ENCODE data around the gene RGMA. TPM values are rescaled to one million over a fixed set of nuclear protein-coding genes. Genes with fewer than 3 reads are reported as not detected.

RGMA gene
- total and polyA plus RNA-seq, 2 experiments from 2014 or later, result 2.5 to 2.7 TPM

DNA sequence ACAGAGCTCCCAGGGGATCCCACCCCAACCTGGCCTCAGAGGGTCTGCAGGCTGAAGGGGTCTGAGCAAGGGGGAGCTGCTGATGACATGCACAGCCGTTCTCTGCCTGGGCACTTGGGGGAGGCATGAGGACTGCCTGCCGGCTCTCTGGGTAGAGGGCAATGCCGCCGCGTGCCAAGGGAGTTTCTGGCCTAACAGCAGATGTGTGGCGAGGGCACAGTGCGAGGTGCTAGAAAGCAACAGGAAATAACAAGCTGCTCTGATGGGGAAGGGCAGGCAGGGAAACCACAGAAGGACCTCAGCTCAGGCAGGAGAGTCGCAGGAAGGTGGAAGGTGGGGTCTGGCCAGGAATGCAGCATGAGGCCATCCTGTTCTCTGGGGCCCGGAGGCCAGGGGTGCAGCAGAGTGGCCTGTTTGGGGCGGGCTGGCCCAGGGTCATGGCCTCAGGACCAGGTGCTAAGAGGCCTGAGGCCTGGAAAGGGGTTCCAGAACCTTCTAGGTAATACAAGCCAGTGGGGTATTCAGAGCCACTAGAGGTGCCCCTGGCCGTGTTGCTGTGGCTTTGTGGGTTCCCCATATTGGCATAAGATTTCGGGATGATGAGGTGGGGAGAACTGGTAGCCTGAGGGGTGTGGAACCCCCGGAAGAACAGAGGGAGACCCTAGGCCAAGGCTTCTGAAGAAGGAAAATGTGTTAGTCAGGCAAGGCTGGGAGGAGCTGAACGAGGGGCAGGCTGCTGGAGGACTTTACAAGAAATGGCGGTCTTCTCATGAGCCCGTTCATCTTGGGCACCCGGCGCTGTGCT lies 41.2 kb downstream of the RGMA start:
- 94% methylated on average over 18 of the region's 18 CpGs for WGBS (ENCODE audit: low lambda C conversion rate, missing lambda C conversion rate)
- no peaks in the 10 kb centered on the region for H3K9me3 ChIP-seq (ENCODE audit: low read depth)
- H3K79me2 ChIP-seq, result no peaks in the 10 kb centered on the region
- no peaks in the 10 kb centered on the region for H4K20me1 ChIP-seq (ENCODE audit: insufficient read depth, poor library complexity, severe bottlenecking)
- no peak overlapping the region for H3K4me3 ChIP-seq
- TF ChIP-seq, protein P1, sequence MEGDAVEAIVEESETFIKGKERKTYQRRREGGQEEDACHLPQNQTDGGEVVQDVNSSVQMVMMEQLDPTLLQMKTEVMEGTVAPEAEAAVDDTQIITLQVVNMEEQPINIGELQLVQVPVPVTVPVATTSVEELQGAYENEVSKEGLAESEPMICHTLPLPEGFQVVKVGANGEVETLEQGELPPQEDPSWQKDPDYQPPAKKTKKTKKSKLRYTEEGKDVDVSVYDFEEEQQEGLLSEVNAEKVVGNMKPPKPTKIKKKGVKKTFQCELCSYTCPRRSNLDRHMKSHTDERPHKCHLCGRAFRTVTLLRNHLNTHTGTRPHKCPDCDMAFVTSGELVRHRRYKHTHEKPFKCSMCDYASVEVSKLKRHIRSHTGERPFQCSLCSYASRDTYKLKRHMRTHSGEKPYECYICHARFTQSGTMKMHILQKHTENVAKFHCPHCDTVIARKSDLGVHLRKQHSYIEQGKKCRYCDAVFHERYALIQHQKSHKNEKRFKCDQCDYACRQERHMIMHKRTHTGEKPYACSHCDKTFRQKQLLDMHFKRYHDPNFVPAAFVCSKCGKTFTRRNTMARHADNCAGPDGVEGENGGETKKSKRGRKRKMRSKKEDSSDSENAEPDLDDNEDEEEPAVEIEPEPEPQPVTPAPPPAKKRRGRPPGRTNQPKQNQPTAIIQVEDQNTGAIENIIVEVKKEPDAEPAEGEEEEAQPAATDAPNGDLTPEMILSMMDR (IDR thresholded peaks at IDR 0.05; ENCODE audit: poor library complexity), result no peak
- TF ChIP-seq EZH2 (IDR thresholded peaks at IDR 0.05; ENCODE audit: borderline replicate concordance) (no peak), EZH2phosphoT487 (IDR thresholded peaks at IDR 0.05; ENCODE audit: low read depth, severe bottlenecking, unreplicated experiment) (no peak)
- no peak overlapping the region for H3K27ac ChIP-seq
- no peaks in the 10 kb centered on the region for H3K27me3 ChIP-seq
- H3K9me2 ChIP-seq (replicated peaks; ENCODE audit: insufficient read depth), result no peaks in the 10 kb centered on the region
- H2AFZ ChIP-seq, result no peak overlapping the region
- no peaks in the 10 kb centered on the region for H3K4me1 ChIP-seq (ENCODE audit: insufficient read depth)
- H3K4me2 ChIP-seq, result no peak overlapping the region
- no peak for DNase-seq (ENCODE audit: low spot score)
- no peaks in the 10 kb centered on the region for H3K36me3 ChIP-seq (replicated peaks; ENCODE audit: insufficient read depth, low read depth)

DNA sequence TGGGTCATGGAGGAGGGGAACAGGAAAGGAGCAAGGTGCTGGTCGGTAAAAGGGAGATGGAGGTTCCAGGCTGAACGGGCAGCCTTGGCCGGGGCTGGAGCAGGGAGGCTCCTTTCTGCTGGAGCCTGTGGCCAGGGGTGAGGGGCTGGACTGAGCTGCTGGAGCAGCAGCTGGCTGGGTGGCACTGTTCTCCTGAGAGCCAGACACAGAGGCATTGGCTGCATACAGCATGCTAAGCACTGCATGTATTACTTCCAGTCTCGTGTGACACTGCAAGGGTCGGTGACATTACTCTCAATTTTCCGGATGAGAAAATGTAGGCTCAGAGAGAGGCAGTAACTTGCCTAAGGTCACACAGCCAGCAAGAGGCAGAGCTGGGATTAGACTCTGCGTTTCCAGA lies 42.3 kb downstream of the RGMA start:
- no peaks in the 10 kb centered on the region for H3K4me1 ChIP-seq (ENCODE audit: insufficient read depth)
- no peaks in the 10 kb centered on the region for H3K36me3 ChIP-seq (replicated peaks; ENCODE audit: insufficient read depth, low read depth)
- no peak overlapping the region for H3K27ac ChIP-seq
- no peaks in the 10 kb centered on the region for H3K79me2 ChIP-seq
- WGBS (ENCODE audit: low lambda C conversion rate, missing lambda C conversion rate), result 75% methylated on average over 7 of the region's 7 CpGs
- no peaks in the 10 kb centered on the region for H3K9me3 ChIP-seq (ENCODE audit: low read depth)
- H2AFZ ChIP-seq, result no peak overlapping the region
- TF ChIP-seq EZH2phosphoT487 (IDR thresholded peaks at IDR 0.05; ENCODE audit: low read depth, severe bottlenecking, unreplicated experiment), result no peak
- no peak for TF ChIP-seq EZH2 (IDR thresholded peaks at IDR 0.05; ENCODE audit: borderline replicate concordance)
- TF ChIP-seq, protein P1 (IDR thresholded peaks at IDR 0.05; ENCODE audit: poor library complexity), result no peak
- H3K27me3 ChIP-seq, result no peaks in the 10 kb centered on the region
- H3K9me2 ChIP-seq (replicated peaks; ENCODE audit: insufficient read depth), result no peaks in the 10 kb centered on the region
- DNase-seq (ENCODE audit: low spot score), result no peak
- H4K20me1 ChIP-seq (ENCODE audit: insufficient read depth, poor library complexity, severe bottlenecking), result no peaks in the 10 kb centered on the region
- no peak overlapping the region for H3K4me2 ChIP-seq
- no peak overlapping the region for H3K4me3 ChIP-seq

DNA sequence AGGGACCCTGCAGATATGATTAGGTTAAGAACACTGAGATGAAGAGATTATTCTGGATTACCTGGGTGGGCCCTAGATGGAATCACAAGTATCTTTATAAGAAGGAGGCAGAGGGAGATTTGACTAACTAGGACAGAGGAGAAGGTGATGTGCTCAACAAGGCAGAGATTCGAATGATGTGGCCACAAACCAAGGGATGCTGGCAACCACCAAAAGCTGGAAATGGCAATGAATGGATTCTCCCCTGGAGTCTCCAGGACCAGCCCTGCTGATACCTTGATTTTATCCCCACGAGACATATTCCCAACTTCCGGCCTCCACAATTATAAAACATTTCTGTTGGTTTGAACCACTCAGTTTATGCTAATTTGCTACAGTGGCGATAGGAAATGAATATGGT lies 42.9 kb downstream of the RGMA start:
- H3K9me3 ChIP-seq (ENCODE audit: low read depth), result no peaks in the 10 kb centered on the region
- H3K4me3 ChIP-seq, result no peak overlapping the region
- no peak for TF ChIP-seq EZH2 (IDR thresholded peaks at IDR 0.05; ENCODE audit: borderline replicate concordance)
- no peak for TF ChIP-seq EZH2phosphoT487 (IDR thresholded peaks at IDR 0.05; ENCODE audit: low read depth, severe bottlenecking, unreplicated experiment)
- DNase-seq (ENCODE audit: low spot score), result no peak
- H3K36me3 ChIP-seq (replicated peaks; ENCODE audit: insufficient read depth, low read depth), result no peaks in the 10 kb centered on the region
- no peaks in the 10 kb centered on the region for H4K20me1 ChIP-seq (ENCODE audit: insufficient read depth, poor library complexity, severe bottlenecking)
- no peak overlapping the region for H3K27ac ChIP-seq
- H3K27me3 ChIP-seq, result no peaks in the 10 kb centered on the region
- H3K9me2 ChIP-seq (replicated peaks; ENCODE audit: insufficient read depth), result no peaks in the 10 kb centered on the region
- H2AFZ ChIP-seq, result no peak overlapping the region
- no peaks in the 10 kb centered on the region for H3K4me1 ChIP-seq (ENCODE audit: insufficient read depth)
- 96% methylated on average over 4 of the region's 4 CpGs for WGBS (ENCODE audit: low lambda C conversion rate, missing lambda C conversion rate)
- no peak overlapping the region for H3K4me2 ChIP-seq
- no peaks in the 10 kb centered on the region for H3K79me2 ChIP-seq

DNA sequence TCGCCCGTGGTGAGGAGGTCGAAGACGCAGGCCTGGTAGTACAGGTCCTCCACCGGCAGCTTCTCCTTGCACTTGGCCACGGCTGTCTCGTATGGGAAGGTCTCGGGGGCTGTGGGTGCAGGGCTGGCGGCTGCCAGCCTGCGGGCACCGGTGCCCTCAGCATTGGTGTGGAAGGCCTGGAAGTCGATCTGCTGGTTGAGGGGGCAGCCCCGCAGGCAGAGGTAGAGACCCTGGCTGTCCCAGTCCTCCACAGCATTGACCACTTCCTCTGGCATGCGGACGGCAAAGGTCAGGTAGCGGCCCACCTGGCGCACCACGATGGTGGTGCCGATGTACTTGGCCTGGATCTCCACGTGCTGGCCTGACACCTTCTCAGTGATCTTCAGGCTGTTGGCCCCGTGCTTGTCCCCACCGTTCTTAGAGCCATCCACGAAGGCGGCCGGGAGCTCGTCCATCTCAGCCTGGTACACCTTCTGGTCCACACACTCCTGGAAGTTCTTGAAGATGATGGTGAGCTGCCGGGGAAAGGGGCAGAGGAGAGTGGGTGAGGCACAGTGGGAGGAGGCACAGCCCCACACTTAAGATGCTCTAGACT lies 43.7 kb downstream of the RGMA start:
- Histone ChIP-seq H3K4me1 (ENCODE audit: insufficient read depth) (no peaks in the 10 kb centered on the region), H3K27me3 (no peaks in the 10 kb centered on the region), H2AFZ (no peak overlapping the region), H3K79me2 (no peaks in the 10 kb centered on the region), H3K27ac (no peak overlapping the region), H4K20me1 (ENCODE audit: insufficient read depth, poor library complexity, severe bottlenecking) (no peaks in the 10 kb centered on the region), H3K4me2 (no peak overlapping the region), H3K9me3 (ENCODE audit: low read depth) (no peaks in the 10 kb centered on the region), H3K4me3 (no peak overlapping the region), H3K9me2 (replicated peaks; ENCODE audit: insufficient read depth) (no peaks in the 10 kb centered on the region), H3K36me3 (replicated peaks; ENCODE audit: insufficient read depth, low read depth) (no peaks in the 10 kb centered on the region)
- WGBS (ENCODE audit: low lambda C conversion rate, missing lambda C conversion rate), result 97% methylated on average over 27 of the region's 27 CpGs
- no peak for DNase-seq (ENCODE audit: low spot score)
- TF ChIP-seq, protein P1 (IDR thresholded peaks at IDR 0.05; ENCODE audit: poor library complexity), result no peak
- no peak for TF ChIP-seq EZH2phosphoT487 (IDR thresholded peaks at IDR 0.05; ENCODE audit: low read depth, severe bottlenecking, unreplicated experiment)
- TF ChIP-seq EZH2 (IDR thresholded peaks at IDR 0.05; ENCODE audit: borderline replicate concordance), result no peak
